GM12878 (cell line): Measurements from ENCODE around the gene EPN1. TPM values are rescaled to one million over a fixed set of nuclear protein-coding genes. Genes with fewer than 3 reads are reported as not detected.
A peak's percentile ranks its signal among the peaks of the same experiment; 100 is the strongest.

Experiments
- ATAC-seq: fragments of 200-7000 bp; cut with Tn5 transposase; 3 replicates; pipeline ENCODE4 v1.9.1; 2020; ENCODE audit warnings: mild to moderate bottlenecking, moderate library complexity
- BruUV-seq: library from RNA; stranded (reverse); fragments of 400-500 nt; replicated peaks from 2 replicates; lab custom pipeline; 2021; lab: Mats Ljungman, UMichigan
- CTCF ChIA-PET: fragments of 300-600 bp; sonication (Branson Sonifier 250); formaldehyde crosslinking; extraction: SDS; loops from one replicate; lab custom pipeline; 2021; ENCODE audit warnings: inconsistent platforms; lab: Yijun Ruan, JAX
- POLR2A ChIA-PET: fragments of 350-600 bp; formaldehyde crosslinking; extraction: SDS; loops from one replicate; lab custom pipeline; 2021; ENCODE audit warnings: inconsistent platforms; lab: Charles Lee
- RAD21 ChIA-PET: fragments of 300-600 bp; sonication (Branson Sonifier 250); formaldehyde crosslinking; loops from one replicate; lab custom pipeline; 2023; ENCODE audit warnings: antibody characterized with exemption; ENCODE audit not compliant: unreplicated experiment; lab: Charles Lee
- SMC1A ChIA-PET: fragments of 300-600 bp; sonication (Branson Sonifier 250); formaldehyde crosslinking; loops from one replicate; lab custom pipeline; 2023; ENCODE audit not compliant: unreplicated experiment, uncharacterized antibody; lab: Charles Lee
- DNase-seq: peaks from one replicate; pipeline ENCODE4 v3.0.0-alpha.2; 2011; ENCODE audit warnings: low read depth, low spot score
- FAIRE-seq: peaks from 3 replicates; lab custom pipeline; 2011; peaks lifted over from hg19 to GRCh38; lab: Jason Lieb, UNC
- H2AFZ ChIP-seq: 2 replicates; pipeline ENCODE4 v1.6.0; 2011; ENCODE audit warnings: low read depth, low read length, control low read depth; ENCODE audit not compliant: control insufficient read depth
- H3K27ac ChIP-seq: 2 replicates; pipeline ENCODE4 v1.5.1; 2011; ENCODE audit warnings: control low read depth; ENCODE audit not compliant: control insufficient read depth, insufficient read depth
- H3K27me3 ChIP-seq, 2 experiments: replicated peaks in 1 of 2; 2 replicates each; pipeline versions ENCODE4 v1.6.0 to v1.6.1; 2011; ENCODE audit warnings: low read length in 1 of 2; ENCODE audit not compliant: control insufficient read depth in 2 of 2, insufficient read depth in 2 of 2
- H3K36me3 ChIP-seq, 2 experiments: 2 replicates each; pipeline ENCODE4 v1.5.1; 2011; ENCODE audit warnings: low read length in 1 of 2; ENCODE audit not compliant: control insufficient read depth in 2 of 2, insufficient read depth in 2 of 2
- H3K4me1 ChIP-seq: 2 replicates; pipeline ENCODE4 v1.6.1; 2011; ENCODE audit warnings: mild to moderate bottlenecking, low read length, moderate library complexity, mixed read lengths; ENCODE audit not compliant: control insufficient read depth, insufficient read depth
- H3K4me2 ChIP-seq: 2 replicates; pipeline ENCODE4 v1.6.0; 2011; ENCODE audit warnings: control low read depth; ENCODE audit not compliant: control insufficient read depth, insufficient read depth
- H3K4me3 ChIP-seq: fragments of 200-600 bp; sonication (generic); 2 replicates; pipeline ENCODE4 v1.5.1; 2016
- H3K79me2 ChIP-seq: 2 replicates; pipeline ENCODE4 v1.6.0; 2011; ENCODE audit warnings: low read length; ENCODE audit not compliant: control insufficient read depth, insufficient read depth
- H3K9ac ChIP-seq: 2 replicates; pipeline ENCODE4 v1.8.0; 2011; ENCODE audit warnings: low read length, control low read depth, mixed read lengths; ENCODE audit not compliant: control insufficient read depth, insufficient read depth
- H3K9me3 ChIP-seq: replicated peaks from 3 replicates; pipeline ENCODE4 v1.5.1; 2011; ENCODE audit warnings: mild to moderate bottlenecking, low read length; ENCODE audit not compliant: control insufficient read depth, insufficient read depth
- H4K20me1 ChIP-seq: 2 replicates; pipeline ENCODE4 v1.6.0; 2011; ENCODE audit not compliant: control insufficient read depth, insufficient read depth
- BRCA1 ChIP-seq: IDR thresholded peaks from 2 replicates; pipeline ENCODE4 v1.6.1; 2011; ENCODE audit warnings: low read depth, low read length, improper control_type of control experiment
- CEBPB ChIP-seq, 2 experiments: fragments of 150-350 bp in 1 of 2; IDR thresholded peaks; 2 replicates each; pipeline ENCODE4 v1.6.1; 2012 to 2014; ENCODE audit warnings: low read depth in 2 of 2, low read length in 2 of 2, borderline replicate concordance in 1 of 2, inconsistent platforms in 1 of 2
- CHD2 ChIP-seq: IDR thresholded peaks from 2 replicates; pipeline ENCODE4 v1.6.1; 2011; ENCODE audit warnings: low read depth, low read length, improper control_type of control experiment, borderline replicate concordance
- DPF2 ChIP-seq: fragments of 450-650 bp; IDR thresholded peaks from 2 replicates; pipeline ENCODE4 v1.6.1; 2017; ENCODE audit warnings: mild to moderate bottlenecking
- EGR1 ChIP-seq, 2 experiments: IDR thresholded peaks; 1 replicate in 1 of 2; 2 replicates in 1 of 2; pipeline ENCODE4 v1.6.1; 2011 to 2012; ENCODE audit warnings: low read depth in 2 of 2, low read length in 2 of 2, borderline replicate concordance in 1 of 2, mild to moderate bottlenecking in 1 of 2, moderate library complexity in 1 of 2
- HDGF ChIP-seq: fragments of 450-650 bp; IDR thresholded peaks from 2 replicates; pipeline ENCODE4 v1.6.1; 2016; ENCODE audit warnings: antibody characterized with exemption
- MYB ChIP-seq: fragments of 150-350 bp; IDR thresholded peaks from 2 replicates; pipeline ENCODE4 v1.6.1; 2014; ENCODE audit warnings: mild to moderate bottlenecking, low read depth, low read length, borderline replicate concordance
- NRF1 ChIP-seq: conservative IDR thresholded peaks from 2 replicates; pipeline ENCODE4 v1.6.1; 2011; ENCODE audit warnings: mild to moderate bottlenecking, low read depth, low read length, improper control_type of control experiment
- POLR2A ChIP-seq: IDR thresholded peaks from 2 replicates; pipeline ENCODE4 v1.6.1; 2011; ENCODE audit warnings: low read depth, mild to moderate bottlenecking, low read length
- RUNX3 ChIP-seq: IDR thresholded peaks from 2 replicates; pipeline ENCODE4 v1.6.1; 2012; ENCODE audit warnings: low read length, inconsistent platforms
- SUZ12 ChIP-seq: fragments of 200-600 bp; sonication (generic); IDR thresholded peaks from one replicate; pipeline ENCODE4 v1.6.1; 2018; ENCODE audit warnings: antibody characterized with exemption, mild to moderate bottlenecking; ENCODE audit not compliant: unreplicated experiment
- WGBS: methylation state at CpG from one replicate; pipeline ENCODE4 v1.1.6; 2016; ENCODE audit warnings: low lambda C conversion rate; ENCODE audit not compliant: insufficient replicate concordance, insufficient coverage; ENCODE audit errors: missing lambda C conversion rate; 5-methylcytosine and 5-hydroxymethylcytosine counted together
- in situ Hi-C: fragments of 300-500 bp; cut with MboI; formaldehyde crosslinking; loops from 9 replicates; pipeline ENCODE4 v1.14.3; 2018; ENCODE audit warnings: mixed read lengths
- intact Hi-C: fragments of 100-400 bp; cut with micrococcal nuclease; formaldehyde crosslinking; loops from one replicate; pipeline ENCODE4 v1.14.2; 2022; ENCODE audit not compliant: unreplicated experiment
- polyA plus RNA-seq, 11 experiments: library from polyadenylated mRNA; depleted of rRNA in 4 of 11; unstranded in 6 of 11; stranded (reverse) in 5 of 11; fragments of >200 nt; fragmentation: Nextera tagmentation in 4 of 11; fragmentation: Illumina TruSeq in 1 of 11; extraction: Ambion mirVana in 4 of 11; extraction: Trizol in 1 of 11; gene quantifications; 1 replicate in 1 of 11; 2 replicates in 10 of 11; pipeline versions ENCODE4 v1.2.1 to v1.2.3, GENCODE V29; 2011 to 2016; ENCODE audit warnings: inconsistent platforms in 2 of 11, missing spikeins in 2 of 11, low read depth in 1 of 11
- total RNA-seq, 4 experiments: library from RNA; depleted of rRNA in 3 of 4; stranded (reverse); fragments of >200 nt in 3 of 4; fragmentation: Illumina TruSeq in 1 of 4; extraction: Trizol in 1 of 4; gene quantifications; 2 replicates each; pipeline versions ENCODE4 v1.2.1 to v1.2.3, GENCODE V29; 2013 to 2021
- TF ChIP-seq, protein P1 (sequence below): IDR thresholded peaks from 2 replicates; pipeline ENCODE4 v1.6.1; 2011; ENCODE audit warnings: low read depth, mild to moderate bottlenecking, low read length, moderate library complexity, borderline replicate concordance; ENCODE audit errors: extremely low read depth

Gene EPN1
- total and polyA plus RNA-seq, 10 of the 15 experiments (the other 5 are each of a cell fraction or from before 2014, with no cell fraction given) = 0.11 to 88.5 (median 10.6) TPM

DNA sequence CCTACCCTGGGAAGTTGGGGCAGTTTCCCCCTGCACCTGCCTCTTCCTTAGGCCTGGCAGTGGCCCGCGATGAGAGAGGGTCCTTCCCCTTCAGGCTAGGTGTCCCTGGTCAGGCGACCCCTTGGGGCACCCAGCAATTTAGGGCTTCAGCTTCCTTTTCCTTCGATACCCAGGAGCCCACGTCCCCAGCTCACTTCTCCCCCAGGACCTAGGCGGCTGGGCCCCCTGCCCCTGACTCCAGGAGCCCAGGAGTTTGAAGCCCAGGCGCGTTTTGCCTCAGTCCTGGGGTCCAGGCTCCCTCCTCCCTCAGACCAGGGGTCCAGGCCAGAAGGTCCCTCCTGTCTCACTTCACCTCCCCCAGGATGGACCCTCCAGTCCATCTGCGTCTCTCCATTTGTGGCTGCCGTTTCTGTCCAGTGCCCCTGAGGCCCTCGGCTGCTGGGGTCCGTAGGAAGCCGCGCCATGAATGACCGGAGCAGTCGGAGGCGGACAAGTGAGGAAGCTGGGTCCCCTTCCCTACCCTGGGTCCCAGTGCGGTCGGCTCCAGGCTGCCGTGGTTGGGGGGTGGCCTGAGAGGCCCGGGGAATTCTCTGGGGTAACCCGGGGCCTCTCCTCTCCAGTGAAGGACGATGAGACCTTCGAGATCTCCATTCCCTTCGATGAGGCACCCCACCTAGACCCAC, 26.3 kb upstream of the EPN1 start:
- no peak for DNase-seq

More for the DNA sequence above, 26.3 kb upstream of the EPN1 start:
- Histone ChIP-seq H3K27me3 (no peaks in the 10 kb centered on the region), H3K27ac (peak overlapping the region; percentile 90), H3K4me3 (peak overlapping the region; percentile 99), H3K79me2 (peaks cover 45% of the 10 kb centered on the region), H2AFZ (peak overlapping the region; percentile 86), H3K36me3 (peaks cover 1 to 2% of the 10 kb centered on the region in 2 experiments; a peak in 2 of 4 replicates), H3K9me3 (no peaks in the 10 kb centered on the region), H3K9ac (peak overlapping the region; percentile 91), H3K4me1 (peaks cover 25% of the 10 kb centered on the region), H3K4me2 (peak overlapping the region; percentile 95), H4K20me1 (no peaks in the 10 kb centered on the region)
- FAIRE-seq = no peak
- intact Hi-C loops (no loop called here), in situ Hi-C loops (no loop called here)
- WGBS = 10% methylated on average over 25 of the region's 25 CpGs
- TF ChIP-seq CEBPB (IDR thresholded peaks at IDR 0.05; ENCODE audit: borderline replicate concordance in 1 of 2, low read depth in 2 of 2, low read length in 2 of 2) (no peak), BRCA1 (no peak), MYB (no peak), NRF1 (no peak), DPF2 (no peak), RUNX3 (peak; percentile 40; the same call in 1 of the 2 replicates), POLR2A (peak; percentile 0; the same call in 1 of the 2 replicates), SUZ12 (no peak), HDGF (peak; percentile 36; the same call in 1 of the 2 replicates), EGR1 (IDR thresholded peaks at IDR 0.05; ENCODE audit: borderline replicate concordance in 1 of 2, low read depth in 2 of 2, low read length in 2 of 2) (0 out of 3 replicates have a peak, but pooled peaks of 1 of the 2 experiments have one; percentile 4), CHD2 (no peak; the same call in 1 of the 2 replicates)
- TF ChIP-seq, protein P1, sequence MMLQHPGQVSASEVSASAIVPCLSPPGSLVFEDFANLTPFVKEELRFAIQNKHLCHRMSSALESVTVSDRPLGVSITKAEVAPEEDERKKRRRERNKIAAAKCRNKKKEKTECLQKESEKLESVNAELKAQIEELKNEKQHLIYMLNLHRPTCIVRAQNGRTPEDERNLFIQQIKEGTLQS = no peak
- ATAC-seq = peak; percentile 1; the same call in 2 of the 3 replicates
- BruUV-seq = no TSS peak
- ChIA-PET CTCF (interaction anchor here (0.6 to 4.8 kb wide), 10 partner anchors 8 to 264 kb away, joined by 3 to 52 read pairs (median 6); partner anchors contain the start of gene ZNF865), POLR2A (interaction anchor here (1.1 to 3.3 kb wide), 4 partner anchors 13 to 28 kb away, joined by 3 to 28 read pairs (median 12); no protein-coding TSS in a partner anchor), SMC1A (interaction anchor here (1.1 kb wide), 1 partner anchor 9 kb away, joined by 3 read pairs; no protein-coding TSS in a partner anchor), RAD21 (interaction anchor here (4.4 kb wide), 1 partner anchor 16 kb away, joined by 36 read pairs; no protein-coding TSS in a partner anchor)
